ENCODE measurements around the gene PRLHR. TPM values are rescaled to one million over a fixed set of nuclear protein-coding genes. Genes with fewer than 3 reads are reported as not detected.

The PRLHR gene
- total RNA-seq, 4 donors from 2014 or later = not detected

DNA sequence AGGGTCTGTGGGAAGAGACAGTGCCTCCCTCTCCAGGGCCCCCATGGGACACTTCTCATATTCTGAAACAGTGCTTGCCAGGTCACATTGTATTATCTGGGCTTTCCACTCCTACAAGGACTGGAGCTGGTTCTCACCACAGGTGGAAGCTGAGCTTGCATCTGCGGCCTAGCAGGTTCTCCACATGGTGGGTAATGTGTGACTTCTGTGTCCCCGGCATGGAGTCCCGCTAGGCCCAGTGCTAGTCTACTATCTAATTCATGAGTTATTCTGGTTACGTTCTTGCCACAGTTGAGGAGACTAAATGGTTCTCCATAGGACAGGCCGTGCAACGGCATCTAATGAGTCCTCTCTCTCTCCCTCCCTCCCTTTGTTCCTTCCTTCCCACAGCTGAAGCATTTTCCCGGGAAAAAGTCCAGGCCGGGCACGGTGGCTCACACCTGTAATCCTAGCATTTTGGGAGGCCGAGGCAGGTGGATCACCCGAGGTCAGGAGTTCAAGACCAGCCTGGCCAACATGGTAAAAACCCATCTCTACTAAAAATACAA lies 27.7 kb downstream of the PRLHR start:
- TF ChIP-seq, protein P1, sequence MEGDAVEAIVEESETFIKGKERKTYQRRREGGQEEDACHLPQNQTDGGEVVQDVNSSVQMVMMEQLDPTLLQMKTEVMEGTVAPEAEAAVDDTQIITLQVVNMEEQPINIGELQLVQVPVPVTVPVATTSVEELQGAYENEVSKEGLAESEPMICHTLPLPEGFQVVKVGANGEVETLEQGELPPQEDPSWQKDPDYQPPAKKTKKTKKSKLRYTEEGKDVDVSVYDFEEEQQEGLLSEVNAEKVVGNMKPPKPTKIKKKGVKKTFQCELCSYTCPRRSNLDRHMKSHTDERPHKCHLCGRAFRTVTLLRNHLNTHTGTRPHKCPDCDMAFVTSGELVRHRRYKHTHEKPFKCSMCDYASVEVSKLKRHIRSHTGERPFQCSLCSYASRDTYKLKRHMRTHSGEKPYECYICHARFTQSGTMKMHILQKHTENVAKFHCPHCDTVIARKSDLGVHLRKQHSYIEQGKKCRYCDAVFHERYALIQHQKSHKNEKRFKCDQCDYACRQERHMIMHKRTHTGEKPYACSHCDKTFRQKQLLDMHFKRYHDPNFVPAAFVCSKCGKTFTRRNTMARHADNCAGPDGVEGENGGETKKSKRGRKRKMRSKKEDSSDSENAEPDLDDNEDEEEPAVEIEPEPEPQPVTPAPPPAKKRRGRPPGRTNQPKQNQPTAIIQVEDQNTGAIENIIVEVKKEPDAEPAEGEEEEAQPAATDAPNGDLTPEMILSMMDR (IDR thresholded peaks at IDR 0.05; ENCODE audit: low read depth) = no peak

GRCh38 chr10:118566911-118567310 lies 28.5 kb downstream of the PRLHR start:
- TF ChIP-seq, protein P1 (IDR thresholded peaks at IDR 0.05; ENCODE audit: low read depth) = no peak

DNA sequence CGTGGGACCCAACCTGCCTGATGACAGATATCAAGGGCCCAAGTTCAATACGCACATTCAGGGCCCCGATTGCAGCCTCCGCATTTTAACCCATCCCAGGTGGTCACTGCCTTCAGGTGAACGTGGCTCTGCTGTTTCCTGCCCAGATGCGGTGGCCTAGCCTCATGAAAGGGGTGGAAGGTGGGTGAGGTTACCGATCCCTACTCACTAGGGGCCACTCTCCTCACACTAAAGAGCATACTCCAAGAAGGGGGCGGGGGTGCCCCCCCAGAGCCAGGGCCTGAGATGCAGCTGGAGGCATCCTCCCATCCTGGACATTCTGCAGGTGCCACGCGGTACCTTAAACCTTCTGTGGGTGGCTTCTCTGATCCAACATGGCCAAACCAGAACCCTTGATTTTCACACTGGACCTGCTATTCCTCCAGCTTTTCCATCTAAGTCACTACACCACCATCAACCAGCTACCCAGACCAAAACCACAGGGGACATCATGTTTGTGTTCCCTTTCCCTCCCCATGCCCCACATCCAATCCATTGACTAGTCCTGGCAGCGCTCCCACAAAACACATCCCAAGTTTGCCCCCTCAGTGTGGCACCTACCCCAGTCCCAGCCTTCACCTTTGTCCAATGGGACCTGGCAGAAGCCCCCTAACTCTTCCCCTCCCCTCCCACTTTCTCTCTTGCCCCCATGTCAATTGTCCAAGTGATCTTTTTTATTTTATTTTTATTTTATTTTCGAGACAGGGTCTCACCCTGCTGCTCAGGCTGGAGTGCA lies 30.0 kb downstream of the PRLHR start:
- TF ChIP-seq, protein P1 (IDR thresholded peaks at IDR 0.05; ENCODE audit: low read depth) = no peak

DNA sequence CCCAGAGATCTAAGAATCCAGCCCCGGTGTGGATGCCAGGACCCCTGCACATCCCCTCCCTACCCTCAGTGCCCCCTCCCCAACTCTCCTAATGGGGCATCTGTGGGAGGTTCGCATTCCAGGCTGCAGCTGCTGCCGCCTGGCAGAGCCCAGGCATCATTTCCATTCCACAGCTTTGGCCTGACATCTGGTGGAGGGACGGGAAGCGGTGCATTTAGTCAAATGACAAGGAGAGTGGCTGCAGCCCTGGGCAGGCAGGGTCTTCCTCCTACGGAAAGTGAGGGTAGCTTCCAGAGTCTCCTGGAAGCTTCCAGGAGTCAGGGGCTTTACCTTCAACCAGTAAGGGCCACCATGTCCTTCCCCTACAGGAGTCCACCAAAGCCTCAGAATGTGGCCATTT lies 30.8 kb downstream of the PRLHR start:
- TF ChIP-seq, protein P1 (IDR thresholded peaks at IDR 0.05; ENCODE audit: low read depth) = no peak

GRCh38 chr10:118564114-118564513 lies 31.3 kb downstream of the PRLHR start:
- TF ChIP-seq, protein P1 (IDR thresholded peaks at IDR 0.05; ENCODE audit: low read depth) = no peak

DNA sequence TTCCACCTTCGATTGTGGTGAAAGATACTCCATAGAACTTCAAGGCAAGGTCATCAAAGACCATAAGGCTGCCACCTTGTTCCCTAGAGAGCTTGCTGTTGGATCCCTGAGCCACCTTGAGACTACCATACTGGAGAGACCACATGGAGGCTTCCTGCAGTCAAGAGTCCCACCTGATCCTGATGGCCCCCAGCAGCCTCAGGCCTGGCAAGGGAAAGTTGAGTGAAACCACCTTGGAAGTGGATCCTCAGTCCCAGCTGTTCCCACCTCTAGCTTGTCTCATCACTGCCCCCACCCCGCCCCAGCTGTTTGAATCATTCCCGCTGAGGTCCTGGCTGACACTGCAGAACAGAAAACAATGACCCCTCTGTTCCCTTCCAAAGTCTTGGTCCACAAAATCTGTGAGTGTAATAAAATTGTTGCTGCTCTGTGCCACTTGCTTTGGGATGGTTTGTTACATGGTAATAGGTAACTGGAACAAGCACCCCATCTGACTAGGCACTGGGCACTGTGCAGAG lies 32.0 kb downstream of the PRLHR start:
- TF ChIP-seq, protein P1 (IDR thresholded peaks at IDR 0.05; ENCODE audit: low read depth) = no peak

DNA sequence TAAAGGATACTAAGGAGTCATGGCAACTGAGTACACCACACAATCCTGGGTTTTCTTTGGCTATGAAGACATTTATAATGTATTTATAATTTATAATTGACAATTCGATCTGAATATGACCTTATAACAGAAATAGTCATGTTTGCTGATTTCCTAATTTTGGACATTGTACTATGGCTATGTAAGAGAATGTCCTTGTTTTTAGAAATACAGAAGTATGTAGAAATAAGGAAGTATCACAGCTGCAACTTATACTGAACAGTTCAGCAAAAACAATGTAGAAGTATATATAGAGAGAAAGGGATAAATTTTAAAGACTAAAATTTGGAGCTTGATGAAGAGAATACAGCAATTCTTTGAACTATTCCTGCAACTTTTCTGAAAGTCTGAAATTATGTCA lies 32.6 kb downstream of the PRLHR start:
- TF ChIP-seq, protein P1 (IDR thresholded peaks at IDR 0.05; ENCODE audit: low read depth) = no peak

Measured in subcutaneous adipose tissue (tissue), 4 donors.